Neuronal stem cell (in vitro differentiated cells): ENCODE data around the gene PRIMPOL.
"Not testable (repeated sequence)": the region's sequence is repeated elsewhere in the genome, so short reads cannot be mapped to it uniquely, and the experiment has no call there.

ENCODE experiments used
- DNase-seq: peaks from one replicate; pipeline ENCODE4 v3.0.0-alpha.2; 2013; ENCODE audit warnings: low spot score
- H2AFZ ChIP-seq: one replicate; pipeline ENCODE4 v1.6.1; 2013; ENCODE audit warnings: mild to moderate bottlenecking, low read length, inconsistent platforms
- H2AK5ac ChIP-seq: 2 replicates; pipeline ENCODE4 v1.6.1; 2013; ENCODE audit warnings: low read depth, mild to moderate bottlenecking, inconsistent platforms, low read length, moderate library complexity, mixed read lengths
- H2BK120ac ChIP-seq: 2 replicates; pipeline ENCODE4 v1.6.1; 2013; ENCODE audit warnings: low read depth, mild to moderate bottlenecking, inconsistent platforms, low read length, moderate library complexity, mixed read lengths
- H2BK12ac ChIP-seq: one replicate; pipeline ENCODE4 v1.6.1; 2013; ENCODE audit warnings: low read length, inconsistent platforms
- H2BK15ac ChIP-seq: 2 replicates; pipeline ENCODE4 v1.6.1; 2013; ENCODE audit warnings: mild to moderate bottlenecking, low read length, inconsistent platforms, mixed read lengths
- H2BK5ac ChIP-seq: one replicate; pipeline ENCODE4 v1.6.1; 2013; ENCODE audit warnings: inconsistent platforms, mild to moderate bottlenecking, low read length, moderate library complexity
- H3K14ac ChIP-seq: one replicate; pipeline ENCODE4 v1.6.1; 2013; ENCODE audit warnings: low read length, inconsistent platforms
- H3K18ac ChIP-seq: 2 replicates; pipeline ENCODE4 v1.6.1; 2013; ENCODE audit warnings: low read length, inconsistent platforms
- H3K23ac ChIP-seq: 2 replicates; pipeline ENCODE4 v1.6.1; 2013; ENCODE audit warnings: low read depth, mild to moderate bottlenecking, mixed read lengths, low read length, inconsistent platforms; ENCODE audit not compliant: poor library complexity
- H3K27ac ChIP-seq: replicated peaks from 3 replicates; pipeline ENCODE4 v1.5.1; 2013; ENCODE audit warnings: low read length, inconsistent platforms
- H3K27me3 ChIP-seq, 3 experiments: 2 replicates each; pipeline ENCODE4 v1.6.1; 2013; ENCODE audit warnings: low read length in 3 of 3, mild to moderate bottlenecking in 2 of 3, inconsistent platforms in 1 of 3, low read depth in 1 of 3, mixed read lengths in 1 of 3, moderate library complexity in 1 of 3; ENCODE audit not compliant: control insufficient read depth in 3 of 3, insufficient read depth in 3 of 3
- H3K36me3 ChIP-seq, 2 donors: replicated peaks in 1 of 2; 2 replicates each; pipeline ENCODE4 v1.6.1; 2013; ENCODE audit warnings: low read length in 2 of 2; ENCODE audit not compliant: control insufficient read depth in 2 of 2, insufficient read depth in 2 of 2
- H3K4ac ChIP-seq: 2 replicates; pipeline ENCODE4 v1.6.1; 2013; ENCODE audit warnings: inconsistent platforms, mild to moderate bottlenecking, low read length, moderate library complexity
- H3K4me1 ChIP-seq, 2 donors: 1 replicate in 1 of 2; 2 replicates in 1 of 2; pipeline ENCODE4 v1.6.1; 2013; ENCODE audit warnings: low read length in 2 of 2, low read depth in 1 of 2; ENCODE audit not compliant: control insufficient read depth in 2 of 2, insufficient read depth in 1 of 2
- H3K4me2 ChIP-seq: one replicate; pipeline ENCODE4 v1.6.1; 2013; ENCODE audit warnings: mild to moderate bottlenecking, low read length, inconsistent platforms; ENCODE audit not compliant: insufficient read depth, poor library complexity, severe bottlenecking
- H3K4me3 ChIP-seq, 2 donors: 2 replicates each; pipeline ENCODE4 v1.5.1; 2013; ENCODE audit warnings: low read length in 2 of 2, mild to moderate bottlenecking in 2 of 2, inconsistent platforms in 1 of 2, moderate library complexity in 1 of 2
- H3K79me1 ChIP-seq: one replicate; pipeline ENCODE4 v1.6.1; 2013; ENCODE audit warnings: low read depth, mild to moderate bottlenecking, inconsistent platforms, low read length, moderate library complexity
- H3K9ac ChIP-seq: one replicate; pipeline ENCODE4 v1.6.1; 2013; ENCODE audit warnings: mild to moderate bottlenecking, low read depth, low read length, inconsistent platforms; ENCODE audit not compliant: poor library complexity
- H3K9me3 ChIP-seq, 2 donors: replicated peaks in 1 of 2; 2 replicates each; pipeline versions ENCODE3 to v1.6.1; 2013; ENCODE audit warnings: low read length in 2 of 2, mild to moderate bottlenecking in 2 of 2, inconsistent platforms in 1 of 2, low read depth in 1 of 2, mixed read lengths in 1 of 2, moderate library complexity in 1 of 2; ENCODE audit not compliant: control insufficient read depth in 2 of 2, insufficient read depth in 1 of 2
- H4K8ac ChIP-seq: one replicate; pipeline ENCODE4 v1.6.1; 2013; ENCODE audit warnings: low read depth, mild to moderate bottlenecking, inconsistent platforms, low read length, moderate library complexity
- H4K91ac ChIP-seq: one replicate; pipeline ENCODE4 v1.6.1; 2013; ENCODE audit warnings: low read length, low read depth, mild to moderate bottlenecking, inconsistent platforms; ENCODE audit not compliant: poor library complexity
- WGBS, 2 donors: extraction: QIAGEN DNeasy Blood & Tissue Kit; methylation state at CpG; one replicate each; pipeline ENCODE4 v1.1.7; 2013; ENCODE audit warnings: missing lambda C conversion rate in 2 of 2, mixed read lengths in 1 of 2; ENCODE audit not compliant: insufficient read length in 2 of 2, insufficient replicate concordance in 1 of 2; ENCODE audit errors: extremely low coverage in 2 of 2; 5-methylcytosine and 5-hydroxymethylcytosine counted together

Gene PRIMPOL

DNA sequence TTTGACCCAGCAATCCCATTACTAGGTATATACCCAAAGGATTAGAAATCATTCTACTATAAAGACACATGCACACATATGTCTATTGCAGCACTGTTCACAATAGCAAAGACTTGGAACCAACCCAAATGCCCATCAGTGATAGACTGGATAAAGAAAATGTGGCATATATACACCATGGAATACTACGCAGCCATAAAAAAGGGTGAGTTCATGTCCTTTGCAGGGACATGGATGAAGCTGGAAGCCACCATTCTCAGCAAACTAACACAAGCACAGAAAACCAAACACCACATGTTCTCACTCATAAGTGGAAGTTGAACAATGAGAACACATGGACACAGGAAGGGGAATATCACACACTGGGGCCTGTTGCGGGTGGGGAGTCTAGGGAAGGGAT lies 42.1 kb upstream of the PRIMPOL start:
- H3K4me1 ChIP-seq, H3K27me3 ChIP-seq, H3K23ac ChIP-seq, H3K14ac ChIP-seq, H3K9me3 ChIP-seq, H4K91ac ChIP-seq, H2BK5ac ChIP-seq, H3K4me3 ChIP-seq, H2AFZ ChIP-seq, H2BK15ac ChIP-seq, H2BK12ac ChIP-seq, DNase-seq, H2BK120ac ChIP-seq, H3K18ac ChIP-seq, H3K27ac ChIP-seq, H3K4ac ChIP-seq, H4K8ac ChIP-seq, H3K4me2 ChIP-seq, H2AK5ac ChIP-seq, H3K36me3 ChIP-seq, H3K79me1 ChIP-seq, H3K9ac ChIP-seq: not testable (repeated sequence)
- WGBS, 2 donors, result no CpG with 5 or more reads among the region's 2 CpGs

DNA sequence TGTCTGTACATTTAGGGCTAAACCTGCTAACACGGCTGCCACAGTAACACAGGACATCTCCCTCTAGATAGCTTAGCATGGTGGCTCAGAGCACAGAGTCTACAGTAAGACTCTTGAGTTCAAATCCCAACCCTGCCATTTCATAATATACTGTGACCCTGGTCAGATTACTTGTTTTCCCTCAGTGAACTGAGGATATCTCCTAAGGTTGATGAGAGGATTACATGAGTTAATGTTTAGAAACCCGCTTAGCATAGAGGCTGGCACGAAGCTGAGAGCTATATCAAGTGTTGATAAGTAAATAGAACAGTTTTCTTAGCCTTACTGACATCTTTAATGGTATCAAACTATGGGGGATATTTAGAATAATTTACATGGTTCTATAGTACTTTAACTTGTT lies 37.5 kb upstream of the PRIMPOL start:
- no peak overlapping the region for H2BK12ac ChIP-seq
- H2BK15ac ChIP-seq, result no peak overlapping the region
- H4K91ac ChIP-seq, result no peak overlapping the region
- no peak overlapping the region for H3K9ac ChIP-seq
- no peak for DNase-seq
- no peak overlapping the region for H3K23ac ChIP-seq
- peaks cover 0 to 7% (median 0%) of the 10 kb centered on the region in 3 experiments for H3K27me3 ChIP-seq
- no peak overlapping the region for H3K14ac ChIP-seq
- H3K18ac ChIP-seq, result no peak overlapping the region
- H4K8ac ChIP-seq, result no peak overlapping the region
- no CpG with 5 or more reads among the region's 3 CpGs for WGBS, 2 donors
- H2AK5ac ChIP-seq, result no peak overlapping the region
- no peak overlapping the region for H3K4ac ChIP-seq
- no peaks in the 10 kb centered on the region for H3K4me1 ChIP-seq
- H2BK120ac ChIP-seq, result no peak overlapping the region
- no peak overlapping the region for H3K27ac ChIP-seq
- H3K79me1 ChIP-seq, result no peaks in the 10 kb centered on the region
- H3K9me3 ChIP-seq, result peaks cover 2 to 5% of the 10 kb centered on the region in 2 donors
- H3K4me3 ChIP-seq, result no peak overlapping the region
- H3K36me3 ChIP-seq, result no peaks in the 10 kb centered on the region
- H3K4me2 ChIP-seq, result no peak overlapping the region
- no peak overlapping the region for H2BK5ac ChIP-seq
- H2AFZ ChIP-seq, result no peak overlapping the region

DNA sequence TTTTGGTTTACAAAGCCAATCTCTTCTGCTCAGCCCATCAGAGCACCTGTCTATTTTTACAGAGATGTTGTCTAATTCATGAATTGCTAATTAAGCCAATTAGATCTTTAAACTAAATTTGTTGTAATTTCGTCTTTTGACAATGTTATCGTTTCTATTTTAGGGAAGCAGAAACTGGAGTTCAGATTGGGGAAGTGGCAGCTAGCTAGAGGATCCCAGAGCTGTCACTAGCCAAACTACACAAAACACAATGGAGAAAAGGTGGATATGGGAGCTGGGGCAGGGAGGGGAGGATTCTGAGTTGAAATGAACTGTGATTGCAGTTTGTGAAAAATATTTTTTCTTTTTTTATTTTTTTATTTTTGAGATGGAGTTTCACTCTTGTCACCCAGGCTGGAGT lies 36.1 kb upstream of the PRIMPOL start:
- H2BK12ac ChIP-seq, result no peak overlapping the region
- no peak overlapping the region for H3K4me3 ChIP-seq

DNA sequence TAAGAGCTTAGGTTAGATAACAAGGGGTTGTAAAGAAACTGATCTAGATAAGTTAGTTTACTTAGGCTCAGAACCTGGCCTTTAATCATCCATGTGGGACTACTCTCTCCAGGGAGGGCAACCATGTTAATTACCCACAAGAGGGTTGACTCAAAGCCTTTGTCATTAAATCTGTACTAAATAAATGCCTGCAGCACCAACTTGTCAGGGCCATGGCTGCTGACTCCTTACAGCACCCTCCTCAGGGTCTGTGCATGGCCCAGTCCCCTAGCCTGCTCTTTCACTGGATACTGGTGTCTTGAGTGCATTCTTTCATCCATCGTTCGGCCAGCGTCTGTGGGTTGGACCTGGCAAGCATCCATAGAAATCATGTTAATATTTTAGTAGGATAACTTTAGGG lies 35.0 kb upstream of the PRIMPOL start:
- H3K4me2 ChIP-seq, result no peak overlapping the region
- peaks cover 2 to 9% of the 10 kb centered on the region in 2 donors for H3K9me3 ChIP-seq
- no peak overlapping the region for H2AK5ac ChIP-seq
- no peak overlapping the region for H3K9ac ChIP-seq
- no peak overlapping the region for H3K18ac ChIP-seq
- no peaks in the 10 kb centered on the region for H3K4me1 ChIP-seq
- H3K23ac ChIP-seq, result no peak overlapping the region
- no peak overlapping the region for H2AFZ ChIP-seq
- H2BK120ac ChIP-seq, result no peak overlapping the region
- no CpG with 5 or more reads among the region's 3 CpGs for WGBS, 2 donors
- H2BK12ac ChIP-seq, result no peak overlapping the region
- no peak overlapping the region for H4K91ac ChIP-seq
- no peak overlapping the region for H3K14ac ChIP-seq
- no peak overlapping the region for H3K4me3 ChIP-seq
- no peak overlapping the region for H4K8ac ChIP-seq
- no peak overlapping the region for H2BK15ac ChIP-seq
- H2BK5ac ChIP-seq, result no peak overlapping the region
- H3K79me1 ChIP-seq, result no peaks in the 10 kb centered on the region
- no peak overlapping the region for H3K27ac ChIP-seq
- DNase-seq, result no peak
- peaks cover 0 to 7% (median 0%) of the 10 kb centered on the region in 3 experiments for H3K27me3 ChIP-seq
- no peaks in the 10 kb centered on the region for H3K36me3 ChIP-seq
- no peak overlapping the region for H3K4ac ChIP-seq

More for the DNA sequence above, 36.1 kb upstream of the PRIMPOL start:
- Histone ChIP-seq H3K9ac (no peak overlapping the region), H2AK5ac (no peak overlapping the region), H3K27me3 (peaks cover 0 to 7% (median 0%) of the 10 kb centered on the region in 3 experiments), H2AFZ (no peak overlapping the region), H3K36me3 (no peaks in the 10 kb centered on the region), H3K4ac (no peak overlapping the region), H3K79me1 (no peaks in the 10 kb centered on the region), H4K8ac (no peak overlapping the region), H3K23ac (no peak overlapping the region), H3K4me2 (no peak overlapping the region), H4K91ac (no peak overlapping the region), H2BK120ac (no peak overlapping the region), H2BK5ac (no peak overlapping the region), H3K4me1 (no peaks in the 10 kb centered on the region), H3K18ac (no peak overlapping the region), H3K14ac (no peak overlapping the region), H3K27ac (no peak overlapping the region), H3K9me3 (peaks cover 2 to 9% of the 10 kb centered on the region in 2 donors), H2BK15ac (no peak overlapping the region)
- no peak for DNase-seq
- no CpG with 5 or more reads among the region's 2 CpGs for WGBS, 2 donors
